Stimulated activated CD4-positive, alpha-beta T cell treated with anti-CD3 and anti-CD28 coated beads, Interleukin-12 subunit alpha, Interleukin-12 subunit beta, amount 100 ng/mL, for 4 hours (primary cell): ENCODE results near the gene ZEB1.
"Not testable (repeated sequence)": the region's sequence is repeated elsewhere in the genome, so short reads cannot be mapped to it uniquely, and the experiment has no call there.

Experiments used
- DNase-seq: peaks from one replicate; pipeline ENCODE4 v3.0.0-alpha.2; 2020

The ZEB1 gene

GRCh38 chr10:31427334-31427733 lies 108.3 kb downstream of the ZEB1 start:
- DNase-seq: not testable (repeated sequence)

GRCh38 chr10:31428499-31428898 lies 109.5 kb downstream of the ZEB1 start:
- DNase-seq: not testable (repeated sequence)

GRCh38 chr10:31431021-31431420 lies 112.0 kb downstream of the ZEB1 start:
- no peak for DNase-seq

GRCh38 chr10:31437959-31438358 lies 118.9 kb downstream of the ZEB1 start:
- DNase-seq: no peak

GRCh38 chr10:31451766-31452165 lies 132.8 kb downstream of the ZEB1 start:
- DNase-seq: no peak

- no peak for DNase-seq
Observed at GRCh38 chr10:31456468-31456867, 137.5 kb downstream of the ZEB1 start.

- no peak for DNase-seq
Observed at GRCh38 chr10:31457858-31458257, 138.8 kb downstream of the ZEB1 start.

GRCh38 chr10:31458974-31459373 lies 140.0 kb downstream of the ZEB1 start:
- DNase-seq: no peak

- no peak for DNase-seq
Observed at GRCh38 chr10:31460242-31460641, 141.2 kb downstream of the ZEB1 start.

- no peak for DNase-seq
Observed at GRCh38 chr10:31464552-31464951, 145.5 kb downstream of the ZEB1 start.

- DNase-seq: no peak
Observed at GRCh38 chr10:31466313-31466712, 147.3 kb downstream of the ZEB1 start.

- no peak for DNase-seq
Observed at GRCh38 chr10:31467791-31468535, 148.9 kb downstream of the ZEB1 start.

GRCh38 chr10:31468536-31468859 lies 149.5 kb downstream of the ZEB1 start:
- DNase-seq: no peak

GRCh38 chr10:31475519-31475918 lies 156.5 kb downstream of the ZEB1 start:
- DNase-seq: no peak

- DNase-seq: no peak
Observed at GRCh38 chr10:31476088-31476487, 157.1 kb downstream of the ZEB1 start.

- no peak for DNase-seq
Observed at GRCh38 chr10:31477584-31477983, 158.6 kb downstream of the ZEB1 start.

GRCh38 chr10:31479752-31480151 lies 160.7 kb downstream of the ZEB1 start:
- DNase-seq: no peak

GRCh38 chr10:31483546-31483945 lies 164.5 kb downstream of the ZEB1 start:
- DNase-seq: no peak

- no peak for DNase-seq
Observed at GRCh38 chr10:31484431-31485135, 165.6 kb downstream of the ZEB1 start.

- no peak for DNase-seq
Observed at GRCh38 chr10:31490858-31491504, 172.0 kb downstream of the ZEB1 start.

- DNase-seq: no peak
Observed at GRCh38 chr10:31507427-31507826, 188.4 kb downstream of the ZEB1 start.

- DNase-seq: no peak
Observed at GRCh38 chr10:31508234-31508633, 189.2 kb downstream of the ZEB1 start.

- no peak for DNase-seq
Observed at GRCh38 chr10:31508882-31509281, 189.9 kb downstream of the ZEB1 start.

GRCh38 chr10:31509989-31510388 lies 191.0 kb downstream of the ZEB1 start:
- DNase-seq: no peak
